Mesodermal cell (in vitro differentiated cells): ENCODE data around the gene JAKMIP3.
"Not testable (repeated sequence)": the region's sequence is repeated elsewhere in the genome, so short reads cannot be mapped to it uniquely, and the experiment has no call there.

Source experiments
- H3K27ac ChIP-seq: 2 replicates; pipeline ENCODE4 v1.7.0; 2013; ENCODE audit warnings: mild to moderate bottlenecking, low read depth, low read length, moderate library complexity; ENCODE audit not compliant: severe bottlenecking
- H3K36me3 ChIP-seq: 2 replicates; pipeline ENCODE4 v1.7.1; 2013; ENCODE audit warnings: mild to moderate bottlenecking, low read length, moderate library complexity; ENCODE audit not compliant: control insufficient read depth, insufficient read depth
- H3K4me1 ChIP-seq: one replicate; pipeline ENCODE4 v1.7.1; 2013; ENCODE audit warnings: mild to moderate bottlenecking, low read length; ENCODE audit not compliant: insufficient read depth, control insufficient read depth, poor library complexity, severe bottlenecking
- H3K4me3 ChIP-seq: 2 replicates; pipeline ENCODE4 v1.7.0; 2013; ENCODE audit warnings: low read length, control low read depth, mild to moderate bottlenecking; ENCODE audit not compliant: insufficient read depth, poor library complexity, severe bottlenecking; ENCODE audit errors: extremely low read depth
- H3K9me3 ChIP-seq: 2 replicates; pipeline ENCODE4 v1.7.1; 2013; ENCODE audit warnings: mild to moderate bottlenecking, low read length, moderate library complexity; ENCODE audit not compliant: control insufficient read depth
- WGBS, 2 experiments: methylation state at CpG; one replicate each; pipeline ENCODE4 v1.1.5; 2013; ENCODE audit warnings: missing lambda C conversion rate in 2 of 2; ENCODE audit not compliant: insufficient coverage in 2 of 2; 5-methylcytosine and 5-hydroxymethylcytosine counted together

The JAKMIP3 gene

DNA sequence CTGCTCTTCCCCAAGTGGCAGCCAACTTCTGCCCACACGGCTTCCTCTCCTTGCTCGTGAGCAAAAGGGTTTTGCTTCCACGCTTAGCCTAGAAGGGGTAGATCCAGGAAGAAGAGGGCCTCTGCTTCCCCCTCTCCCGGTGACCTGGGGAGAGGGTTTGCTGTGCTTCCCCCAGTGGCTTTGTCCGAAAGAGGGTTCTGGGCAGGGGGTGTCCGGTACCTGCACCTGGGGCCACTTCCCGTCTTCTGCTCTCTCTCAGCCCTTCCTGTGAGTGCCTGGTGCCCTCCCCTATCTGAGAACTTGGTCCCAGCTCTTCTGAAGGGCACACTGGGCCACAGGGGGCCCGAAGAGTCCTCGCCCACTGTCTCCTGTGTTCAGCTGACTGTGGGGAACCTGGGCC, 11.3 kb downstream of the JAKMIP3 start:
- Histone ChIP-seq H3K9me3 (no peaks in the 10 kb centered on the region), H3K36me3 (no peaks in the 10 kb centered on the region), H3K4me1 (no peaks in the 10 kb centered on the region), H3K27ac (no peak overlapping the region), H3K4me3 (no peak overlapping the region)
- 85 to 86% methylated on average over 7 of the region's 9 CpGs for WGBS, 2 experiments

DNA sequence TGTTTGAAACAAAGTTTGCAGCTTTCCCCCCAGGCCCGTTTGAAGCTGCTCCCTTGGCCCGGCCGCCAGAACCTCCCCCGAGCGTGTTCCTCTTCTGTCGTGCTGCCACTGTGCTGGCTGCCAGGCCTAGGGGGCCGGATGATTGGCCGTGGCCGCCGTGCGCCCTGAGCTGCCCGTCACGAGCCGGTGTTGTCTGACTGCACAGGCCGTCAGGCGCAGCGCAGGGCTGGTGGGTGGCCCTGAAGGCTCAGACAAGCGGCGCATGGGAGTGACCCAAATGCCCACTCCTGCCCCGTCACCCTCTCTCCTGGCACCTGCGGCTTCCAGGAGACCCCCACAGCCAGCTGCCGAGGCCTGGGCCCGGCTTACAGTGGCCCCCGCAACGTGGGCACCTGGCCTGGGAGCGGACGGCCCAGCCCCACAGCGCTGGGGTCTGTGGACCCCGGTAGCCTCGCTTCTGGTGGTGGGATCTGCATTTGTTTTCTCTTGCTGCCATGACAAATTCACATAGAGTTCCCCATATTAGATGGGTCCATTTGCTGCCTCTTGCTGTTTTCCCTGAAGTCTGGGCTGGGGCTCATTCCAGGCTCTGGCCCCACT, 13.1 kb downstream of the JAKMIP3 start:
- 87% methylated on average over 18 to 27 of the region's 30 CpGs for WGBS, 2 experiments
- Histone ChIP-seq H3K9me3 (no peaks in the 10 kb centered on the region), H3K27ac (no peak overlapping the region), H3K4me1 (no peaks in the 10 kb centered on the region), H3K4me3 (no peak overlapping the region), H3K36me3 (no peaks in the 10 kb centered on the region)

DNA sequence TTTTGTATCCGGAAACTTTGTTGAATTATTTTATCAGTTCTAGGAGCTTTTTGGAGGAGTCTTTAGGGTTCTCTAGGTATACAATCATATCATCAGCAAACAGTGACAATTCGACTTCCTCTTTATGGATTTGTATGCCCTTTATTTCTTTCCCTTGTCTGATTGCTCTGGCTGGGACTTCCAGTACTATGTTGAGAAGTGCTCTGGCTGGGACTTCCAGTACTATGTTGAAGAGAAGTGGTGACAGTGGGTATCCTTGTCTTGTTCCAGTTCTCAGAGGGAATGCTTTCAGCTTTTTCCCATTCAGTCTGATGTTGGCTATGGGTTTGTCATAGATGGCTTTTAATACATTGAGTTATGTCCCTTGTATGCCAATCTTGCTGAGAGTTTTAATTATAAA, 18.6 kb downstream of the JAKMIP3 start:
- not testable (repeated sequence) for H3K27ac ChIP-seq, H3K4me1 ChIP-seq, H3K9me3 ChIP-seq, H3K36me3 ChIP-seq, H3K4me3 ChIP-seq
- no CpG with 5 or more reads among the region's 2 CpGs for WGBS, 2 experiments

DNA sequence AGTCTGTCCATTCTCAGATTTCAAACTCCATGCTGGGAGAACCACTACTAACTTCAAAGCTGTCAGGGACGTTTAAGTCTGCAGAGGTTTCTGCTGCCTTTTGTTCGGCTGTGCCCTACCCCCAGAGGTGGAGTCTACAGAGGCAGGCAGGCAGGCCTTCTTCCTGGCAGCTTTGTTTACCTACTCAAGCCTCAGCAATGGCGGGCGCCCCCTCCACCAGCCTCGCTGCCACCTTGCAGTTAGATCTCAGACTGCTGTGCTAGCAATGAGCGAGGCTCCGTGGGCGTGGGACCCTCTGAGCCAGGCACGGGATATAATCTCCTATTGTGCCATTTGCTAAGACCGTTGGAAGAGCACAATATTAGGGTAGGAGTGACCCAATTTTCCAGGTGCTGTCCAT, 27.5 kb downstream of the JAKMIP3 start:
- WGBS, 2 experiments = 81 to 86% methylated on average over 8 of the region's 10 CpGs
- H3K4me1 ChIP-seq, H3K9me3 ChIP-seq, H3K36me3 ChIP-seq, H3K4me3 ChIP-seq, H3K27ac ChIP-seq: not testable (repeated sequence)

DNA sequence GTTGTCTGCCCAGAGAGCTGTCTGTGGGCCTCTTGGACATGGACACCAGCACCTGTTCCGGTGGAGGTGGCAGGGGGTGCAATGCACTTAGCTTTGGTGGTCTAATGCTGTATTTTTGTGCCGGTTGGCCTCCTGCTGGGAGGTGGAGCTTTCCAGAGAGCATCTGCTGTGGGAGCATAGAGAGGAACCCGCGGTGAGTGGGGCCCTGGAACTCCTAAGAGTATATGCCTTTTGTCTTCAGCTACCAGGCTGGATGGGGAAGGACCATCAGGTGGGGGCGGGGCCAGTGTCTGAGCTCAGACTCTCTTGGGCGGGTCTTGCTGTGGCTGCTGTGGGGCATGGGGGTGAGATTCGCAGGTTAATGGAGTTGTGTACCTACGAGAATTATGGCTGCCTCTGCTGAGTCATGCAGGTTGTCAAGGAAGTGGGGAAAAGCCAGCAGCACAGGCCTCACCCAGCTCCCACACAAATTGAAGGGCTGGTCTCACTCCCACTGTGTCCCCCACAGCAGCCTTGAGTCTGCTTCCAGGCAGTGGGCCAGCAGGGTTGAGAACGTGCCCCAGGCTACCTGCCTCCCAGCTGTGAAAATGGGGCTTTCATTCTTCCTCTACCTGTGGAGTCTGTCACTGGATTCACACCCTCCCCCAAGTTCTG, 29.0 kb downstream of the JAKMIP3 start:
- H3K4me3 ChIP-seq = no peak overlapping the region
- H3K9me3 ChIP-seq = peaks cover 7% of the 10 kb centered on the region
- WGBS, 2 experiments = 82 to 88% methylated on average over 1 to 8 of the region's 9 CpGs
- no peaks in the 10 kb centered on the region for H3K36me3 ChIP-seq
- H3K4me1 ChIP-seq = peaks cover 7% of the 10 kb centered on the region
- no peak overlapping the region for H3K27ac ChIP-seq

DNA sequence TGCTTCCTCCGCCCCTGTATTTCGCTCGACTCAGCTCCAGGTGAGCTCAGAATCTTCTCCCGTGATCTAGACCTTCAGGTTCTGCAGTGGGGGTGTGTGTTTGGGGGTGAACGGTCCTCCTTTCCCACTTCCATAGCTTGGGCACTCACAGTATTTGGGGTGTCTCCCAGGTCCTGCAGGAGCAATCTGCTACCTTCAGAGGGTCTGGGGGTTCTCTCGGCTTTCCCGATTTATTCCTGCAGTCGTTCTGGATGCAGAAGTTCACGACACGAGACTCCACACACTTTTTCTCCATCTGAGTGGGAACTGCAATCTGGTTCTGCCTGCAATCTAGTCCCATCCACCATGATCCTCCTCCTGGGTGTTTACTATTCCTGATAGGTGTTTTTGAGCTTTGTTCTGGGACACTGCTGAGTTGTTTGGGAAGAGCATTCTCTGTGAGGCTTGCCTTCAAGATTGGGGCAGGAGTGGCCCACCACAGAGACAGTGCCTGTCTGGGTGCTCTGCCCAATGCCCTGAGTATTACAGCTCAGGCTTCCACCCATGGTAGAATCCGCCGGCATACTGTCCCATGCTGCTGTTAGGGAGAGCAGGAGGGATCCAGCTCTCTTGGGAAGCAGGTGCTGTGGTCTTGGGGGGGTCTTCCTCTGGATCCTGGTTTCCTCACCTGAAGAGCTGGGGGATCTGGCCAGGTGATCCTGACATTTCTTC, 29.8 kb downstream of the JAKMIP3 start:
- Histone ChIP-seq H3K4me3 (no peak overlapping the region), H3K27ac (no peak overlapping the region), H3K4me1 (peaks cover 7% of the 10 kb centered on the region), H3K36me3 (no peaks in the 10 kb centered on the region), H3K9me3 (peaks cover 7% of the 10 kb centered on the region)
- 83 to 92% methylated on average over 5 to 8 of the region's 12 CpGs for WGBS, 2 experiments

DNA sequence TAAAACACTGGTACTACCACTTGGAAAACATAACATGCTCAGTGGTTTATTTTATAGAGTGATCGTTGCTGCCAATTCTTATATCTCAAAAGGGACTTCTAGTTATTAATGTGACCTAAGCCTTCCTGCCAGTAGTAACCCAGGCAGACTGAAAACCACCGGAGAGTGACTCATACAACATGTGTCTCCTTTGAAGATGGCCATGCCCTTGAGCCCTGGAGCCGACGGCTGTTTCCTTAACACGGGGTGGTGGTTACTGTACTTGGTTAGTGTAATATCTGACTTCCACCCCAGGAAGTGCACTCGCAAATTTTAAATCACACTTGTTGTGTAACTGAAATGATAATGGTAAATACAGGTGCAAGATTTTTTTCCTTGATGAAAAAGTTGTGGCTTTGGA, 30.5 kb downstream of the JAKMIP3 start:
- WGBS, 2 experiments = 63 to 84% methylated on average over 3 to 5 of the region's 6 CpGs
- Histone ChIP-seq H3K27ac (no peak overlapping the region), H3K4me1 (peaks cover 7% of the 10 kb centered on the region), H3K4me3 (no peak overlapping the region), H3K9me3 (peaks cover 7% of the 10 kb centered on the region), H3K36me3 (no peaks in the 10 kb centered on the region)

DNA sequence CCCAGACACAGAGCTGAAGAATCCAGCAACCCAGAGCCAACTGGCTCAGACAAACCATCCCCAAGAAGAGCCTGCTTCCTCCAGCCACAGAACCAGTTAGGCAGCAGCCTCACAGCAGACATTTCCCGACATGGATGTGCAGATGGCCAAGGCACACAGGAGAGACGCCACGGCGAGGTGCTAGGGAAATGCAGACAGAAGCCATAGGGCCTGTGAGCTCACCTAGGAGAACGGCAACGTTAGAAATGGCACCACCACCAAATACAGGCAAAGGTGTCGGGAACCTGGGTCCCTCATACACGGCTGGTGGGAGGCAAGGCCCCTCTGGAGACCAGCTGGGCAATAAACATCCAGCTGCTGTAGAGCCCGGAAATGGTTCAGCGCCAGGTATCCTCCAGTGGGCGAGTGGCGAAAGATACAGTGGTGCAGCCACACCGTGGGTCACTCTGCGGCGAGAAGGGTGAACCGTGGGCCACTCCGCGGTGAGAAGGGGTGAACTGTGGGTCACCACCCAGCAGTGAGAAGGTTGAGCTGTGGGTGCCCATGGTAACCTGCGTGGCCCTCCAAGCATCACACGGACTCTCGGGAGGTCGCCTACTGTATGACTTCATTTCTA, 31.2 kb downstream of the JAKMIP3 start:
- WGBS, 2 experiments = 92 to 93% methylated on average over 19 to 22 of the region's 22 CpGs
- no peaks in the 10 kb centered on the region for H3K36me3 ChIP-seq
- H3K4me1 ChIP-seq = peaks cover 7% of the 10 kb centered on the region
- peaks cover 7% of the 10 kb centered on the region for H3K9me3 ChIP-seq
- no peak overlapping the region for H3K4me3 ChIP-seq
- no peak overlapping the region for H3K27ac ChIP-seq

DNA sequence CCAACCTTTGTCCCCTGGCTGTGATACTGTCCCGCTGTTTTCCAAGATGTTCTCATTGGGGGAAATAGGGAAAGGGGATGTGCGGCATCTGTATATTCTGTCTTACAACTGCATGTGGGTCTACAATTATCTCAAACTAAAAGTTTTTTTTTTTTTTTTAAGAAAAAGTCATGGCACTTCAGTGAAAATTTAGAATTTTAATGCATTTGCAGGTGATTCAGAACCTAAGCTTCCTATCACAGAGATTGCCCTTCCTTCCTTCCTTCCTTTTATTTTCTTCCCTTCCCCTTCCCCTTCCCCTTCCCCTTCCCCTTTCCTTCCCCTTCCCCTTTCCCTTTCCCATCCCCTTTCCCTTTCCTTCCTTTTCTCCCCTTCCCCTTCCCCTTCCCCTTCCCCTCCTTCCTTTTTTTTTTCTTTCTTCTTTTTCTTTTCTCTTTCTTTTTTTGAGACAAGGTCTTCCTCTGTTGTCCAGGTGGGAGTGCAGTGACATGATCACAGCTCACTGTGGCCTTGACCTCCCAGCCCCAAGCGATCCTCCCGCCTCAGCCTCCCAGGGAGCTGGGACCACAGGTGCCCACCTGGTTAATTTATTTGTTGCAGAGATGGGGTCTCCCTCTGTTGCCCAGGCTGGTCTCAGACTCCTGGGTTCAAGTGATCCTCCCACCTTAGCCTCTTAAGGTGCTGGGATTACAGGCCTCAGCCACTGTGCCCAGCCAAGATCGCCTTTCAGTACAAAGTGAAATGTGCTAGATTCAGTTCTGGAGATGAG, 32.0 kb downstream of the JAKMIP3 start:
- H3K9me3 ChIP-seq = peaks cover 7% of the 10 kb centered on the region
- no peak overlapping the region for H3K4me3 ChIP-seq
- no peak overlapping the region for H3K27ac ChIP-seq
- peaks cover 7% of the 10 kb centered on the region for H3K4me1 ChIP-seq
- no peaks in the 10 kb centered on the region for H3K36me3 ChIP-seq
- WGBS, 2 experiments = 54 to 67% methylated on average over 3 of the region's 5 CpGs

DNA sequence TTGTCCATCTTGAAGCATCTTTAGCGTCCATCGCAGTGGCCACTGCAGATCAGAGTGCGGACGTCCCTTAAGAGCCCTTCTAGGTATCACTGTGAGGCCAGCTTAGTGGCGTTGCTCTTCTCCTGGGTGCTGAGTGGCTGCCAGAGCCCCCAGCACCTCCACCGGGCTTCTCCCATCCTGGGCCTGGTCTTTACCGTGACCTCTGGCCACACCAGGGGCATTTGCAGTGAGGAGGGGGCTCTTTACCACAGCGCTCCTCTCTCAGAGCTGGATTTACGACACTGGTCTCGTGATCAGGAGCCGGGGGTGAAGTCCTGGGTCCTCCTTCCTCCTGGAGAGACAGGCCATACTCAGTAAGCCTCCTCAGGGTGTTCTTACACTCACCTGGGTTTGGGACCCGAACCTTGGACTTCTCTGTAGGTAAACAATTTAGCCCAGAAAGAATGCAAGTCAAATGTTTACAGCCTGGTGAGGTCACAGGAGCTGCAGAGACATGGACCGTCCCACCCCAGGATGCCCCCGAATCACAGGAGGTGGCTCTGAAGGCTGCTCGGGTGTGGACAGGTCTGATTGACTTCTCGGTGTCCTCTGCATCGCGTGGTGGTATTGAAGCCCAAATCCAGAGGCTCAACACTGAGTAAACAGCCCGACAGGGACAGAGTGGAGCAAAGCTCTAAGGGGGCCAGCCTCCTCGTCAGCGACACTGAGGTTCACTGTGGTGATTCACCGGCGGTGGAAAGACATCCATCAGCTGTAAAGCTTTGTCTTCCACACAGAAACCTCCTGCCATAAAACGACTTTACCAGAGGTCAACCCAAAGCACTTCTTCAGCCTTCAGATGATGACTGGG, 33.0 kb downstream of the JAKMIP3 start:
- no peak overlapping the region for H3K27ac ChIP-seq
- H3K36me3 ChIP-seq = no peaks in the 10 kb centered on the region
- 73 to 81% methylated on average over 21 to 23 of the region's 24 CpGs for WGBS, 2 experiments
- H3K9me3 ChIP-seq = peaks cover 2% of the 10 kb centered on the region
- H3K4me3 ChIP-seq = no peak overlapping the region
- H3K4me1 ChIP-seq = peaks cover 7% of the 10 kb centered on the region
